Activated CD4-positive, alpha-beta T cell treated with anti-CD3 and anti-CD28 coated beads, Interleukin-2, amount 50 U/mL, for 16 hours (primary cell): Measurements from ENCODE around the gene RPL10L.

Experiments used
- DNase-seq: peaks from one replicate; pipeline ENCODE4 v3.0.0-alpha.2; 2020

RPL10L gene

GRCh38 chr14:46651526-46652144 is at the start of gene RPL10L:
TSS of gene RPL10L (minus strand) at chr14:46651781. CDS start at chr14:46651736, 45 bp downstream.
- no peak for DNase-seq

DNA sequence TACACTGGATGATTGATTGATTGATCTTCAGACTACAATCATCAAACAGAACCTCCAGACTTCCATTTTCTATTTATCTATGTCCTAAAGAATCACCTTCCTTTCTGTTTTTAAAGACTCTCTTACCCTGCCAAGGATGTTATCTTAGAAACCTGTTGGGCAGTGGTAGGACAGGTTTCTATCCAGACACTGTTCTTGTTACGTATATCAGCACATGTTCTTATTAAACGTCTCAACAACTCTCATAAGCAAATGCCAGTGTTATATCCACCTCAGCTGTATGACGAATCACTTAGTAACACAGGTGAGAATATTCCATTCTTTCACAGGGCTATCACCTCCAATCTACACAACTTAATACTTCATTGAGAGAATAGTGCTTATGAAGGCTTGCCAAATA is 40.2 kb upstream of the RPL10L start:
- no peak for DNase-seq

DNA sequence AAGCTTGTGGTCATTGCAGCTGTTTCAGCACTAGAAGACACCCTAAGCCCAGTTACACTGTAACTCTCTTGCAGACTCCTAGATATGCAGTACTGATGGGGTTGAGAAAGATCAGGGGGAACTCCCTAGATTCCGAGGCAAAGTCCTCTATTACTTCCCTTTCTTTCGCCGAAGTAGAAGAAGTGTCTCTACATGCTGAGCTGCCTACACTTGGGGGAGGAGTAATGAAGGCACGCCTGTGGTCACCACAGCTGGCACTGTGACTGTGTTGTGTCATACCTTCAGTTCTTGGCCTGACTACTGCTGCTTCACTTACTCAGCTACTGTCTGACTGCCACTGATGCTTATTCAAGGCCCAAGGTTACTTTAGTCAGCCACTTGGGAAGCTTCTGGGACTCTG is 35.1 kb upstream of the RPL10L start:
- no peak for DNase-seq

GRCh38 chr14:46672128-46672527 is 20.5 kb upstream of the RPL10L start:
- DNase-seq, result no peak

- no peak for DNase-seq
Measured at GRCh38 chr14:46663382-46663781, 11.8 kb upstream of the RPL10L start.

DNA sequence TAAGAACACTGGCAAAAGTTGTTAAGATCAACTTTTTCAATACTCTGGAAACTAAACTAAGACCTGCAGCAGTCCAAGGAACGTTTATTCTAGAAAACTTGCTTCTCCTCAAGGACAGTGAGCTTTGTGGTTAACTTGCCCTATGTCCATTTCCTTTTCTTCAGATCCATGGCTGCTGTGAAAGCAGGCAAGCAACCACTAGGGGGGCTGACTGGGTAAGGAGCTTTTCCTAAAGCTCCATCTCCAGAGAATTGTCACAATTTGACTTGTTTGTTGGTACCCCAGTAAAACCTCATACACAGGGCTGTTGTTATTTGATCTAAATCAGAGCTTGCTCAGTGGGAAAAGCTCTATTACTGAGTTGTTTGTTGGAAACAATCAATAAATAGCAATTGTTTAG is 10.1 kb upstream of the RPL10L start:
- no peak for DNase-seq

GRCh38 chr14:46653031-46653755 is 1.6 kb upstream of the RPL10L start:
- DNase-seq, result no peak

GRCh38 chr14:46646796-46647195 is 4.8 kb downstream of the RPL10L start:
- DNase-seq, result no peak

- no peak for DNase-seq
Measured at GRCh38 chr14:46626876-46627275, 24.7 kb downstream of the RPL10L start.
